ENCODE measurements around the gene CIAPIN1. TPM values are rescaled to one million over a fixed set of nuclear protein-coding genes. Genes with fewer than 3 reads are reported as not detected.

CIAPIN1 gene
- total RNA-seq, 4 donors from 2014 or later = 9.7 to 49.0 (median 26.7) TPM

DNA sequence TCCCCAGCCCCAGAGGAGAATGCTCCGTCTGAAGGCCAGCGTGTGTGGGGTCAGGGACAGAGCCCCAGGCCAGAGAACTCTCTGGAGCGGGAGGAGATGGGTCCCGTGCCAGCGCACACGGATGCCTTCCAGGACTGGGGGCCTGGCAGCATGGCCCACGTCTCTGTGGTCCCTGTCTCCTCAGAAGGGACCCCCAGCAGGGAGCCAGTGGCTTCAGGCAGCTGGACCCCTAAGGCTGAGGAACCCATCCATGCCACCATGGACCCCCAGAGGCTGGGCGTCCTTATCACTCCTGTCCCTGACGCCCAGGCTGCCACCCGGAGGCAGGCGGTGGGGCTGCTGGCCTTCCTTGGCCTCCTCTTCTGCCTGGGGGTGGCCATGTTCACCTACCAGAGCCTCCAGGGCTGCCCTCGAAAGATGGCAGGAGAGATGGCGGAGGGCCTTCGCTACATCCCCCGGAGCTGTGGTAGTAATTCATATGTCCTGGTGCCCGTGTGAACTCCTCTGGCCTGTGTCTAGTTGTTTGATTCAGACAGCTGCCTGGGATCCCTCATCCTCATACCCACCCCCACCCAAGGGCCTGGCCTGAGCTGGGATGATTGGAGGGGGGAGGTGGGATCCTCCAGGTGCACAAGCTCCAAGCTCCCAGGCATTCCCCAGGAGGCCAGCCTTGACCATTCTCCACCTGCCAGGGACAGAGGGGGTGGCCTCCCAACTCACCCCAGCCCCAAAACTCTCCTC is 64.5 kb downstream of the CIAPIN1 start:
- no peak for DNase-seq
- Histone ChIP-seq H3K9me3 (no peaks in the 10 kb centered on the region), H3K4me1 (no peaks in the 10 kb centered on the region), H3K4me3 (no peak overlapping the region), H3K36me3 (no peaks in the 10 kb centered on the region), H3K27ac (no peak overlapping the region), H3K27me3 (no peaks in the 10 kb centered on the region)
- intact Hi-C loops (cut with DNase I; ENCODE audit: low total_unique reads) = no loop called here
- no peak for TF ChIP-seq POLR2A (IDR thresholded peaks at IDR 0.05)
- TF ChIP-seq, protein P1, sequence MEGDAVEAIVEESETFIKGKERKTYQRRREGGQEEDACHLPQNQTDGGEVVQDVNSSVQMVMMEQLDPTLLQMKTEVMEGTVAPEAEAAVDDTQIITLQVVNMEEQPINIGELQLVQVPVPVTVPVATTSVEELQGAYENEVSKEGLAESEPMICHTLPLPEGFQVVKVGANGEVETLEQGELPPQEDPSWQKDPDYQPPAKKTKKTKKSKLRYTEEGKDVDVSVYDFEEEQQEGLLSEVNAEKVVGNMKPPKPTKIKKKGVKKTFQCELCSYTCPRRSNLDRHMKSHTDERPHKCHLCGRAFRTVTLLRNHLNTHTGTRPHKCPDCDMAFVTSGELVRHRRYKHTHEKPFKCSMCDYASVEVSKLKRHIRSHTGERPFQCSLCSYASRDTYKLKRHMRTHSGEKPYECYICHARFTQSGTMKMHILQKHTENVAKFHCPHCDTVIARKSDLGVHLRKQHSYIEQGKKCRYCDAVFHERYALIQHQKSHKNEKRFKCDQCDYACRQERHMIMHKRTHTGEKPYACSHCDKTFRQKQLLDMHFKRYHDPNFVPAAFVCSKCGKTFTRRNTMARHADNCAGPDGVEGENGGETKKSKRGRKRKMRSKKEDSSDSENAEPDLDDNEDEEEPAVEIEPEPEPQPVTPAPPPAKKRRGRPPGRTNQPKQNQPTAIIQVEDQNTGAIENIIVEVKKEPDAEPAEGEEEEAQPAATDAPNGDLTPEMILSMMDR (IDR thresholded peaks at IDR 0.05) = no peak

DNA sequence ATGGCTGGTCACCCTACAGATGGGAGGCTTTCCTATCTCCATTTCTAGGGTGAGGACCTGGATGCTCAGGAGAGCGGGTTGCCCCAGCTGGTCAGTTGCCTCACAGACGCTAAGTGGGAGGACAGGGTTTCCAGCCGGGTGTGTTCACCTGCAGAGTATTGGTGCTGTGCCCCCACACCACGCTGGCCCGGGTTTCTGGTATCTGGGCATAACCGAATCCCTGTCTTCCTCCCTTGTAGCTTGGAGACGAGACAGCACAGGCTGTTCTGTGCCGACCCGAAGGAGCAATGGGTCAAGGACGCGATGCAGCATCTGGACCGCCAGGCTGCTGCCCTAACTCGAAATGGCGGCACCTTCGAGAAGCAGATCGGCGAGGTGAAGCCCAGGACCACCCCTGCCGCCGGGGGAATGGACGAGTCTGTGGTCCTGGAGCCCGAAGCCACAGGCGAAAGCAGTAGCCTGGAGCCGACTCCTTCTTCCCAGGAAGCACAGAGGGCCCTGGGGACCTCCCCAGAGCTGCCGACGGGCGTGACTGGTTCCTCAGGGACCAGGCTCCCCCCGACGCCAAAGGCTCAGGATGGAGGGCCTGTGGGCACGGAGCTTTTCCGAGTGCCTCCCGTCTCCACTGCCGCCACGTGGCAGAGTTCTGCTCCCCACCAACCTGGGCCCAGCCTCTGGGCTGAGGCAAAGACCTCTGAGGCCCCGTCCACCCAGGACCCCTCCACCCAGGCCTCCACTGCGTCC is 65.2 kb downstream of the CIAPIN1 start:
- no peaks in the 10 kb centered on the region for H3K4me1 ChIP-seq
- H3K9me3 ChIP-seq = no peaks in the 10 kb centered on the region
- no peak for TF ChIP-seq POLR2A (IDR thresholded peaks at IDR 0.05)
- TF ChIP-seq, protein P1 (IDR thresholded peaks at IDR 0.05) = no peak
- no peak for DNase-seq
- H3K4me3 ChIP-seq = no peak overlapping the region
- intact Hi-C loops (cut with DNase I; ENCODE audit: low total_unique reads) = no loop called here
- no peaks in the 10 kb centered on the region for H3K27me3 ChIP-seq
- no peaks in the 10 kb centered on the region for H3K36me3 ChIP-seq
- no peak overlapping the region for H3K27ac ChIP-seq

DNA sequence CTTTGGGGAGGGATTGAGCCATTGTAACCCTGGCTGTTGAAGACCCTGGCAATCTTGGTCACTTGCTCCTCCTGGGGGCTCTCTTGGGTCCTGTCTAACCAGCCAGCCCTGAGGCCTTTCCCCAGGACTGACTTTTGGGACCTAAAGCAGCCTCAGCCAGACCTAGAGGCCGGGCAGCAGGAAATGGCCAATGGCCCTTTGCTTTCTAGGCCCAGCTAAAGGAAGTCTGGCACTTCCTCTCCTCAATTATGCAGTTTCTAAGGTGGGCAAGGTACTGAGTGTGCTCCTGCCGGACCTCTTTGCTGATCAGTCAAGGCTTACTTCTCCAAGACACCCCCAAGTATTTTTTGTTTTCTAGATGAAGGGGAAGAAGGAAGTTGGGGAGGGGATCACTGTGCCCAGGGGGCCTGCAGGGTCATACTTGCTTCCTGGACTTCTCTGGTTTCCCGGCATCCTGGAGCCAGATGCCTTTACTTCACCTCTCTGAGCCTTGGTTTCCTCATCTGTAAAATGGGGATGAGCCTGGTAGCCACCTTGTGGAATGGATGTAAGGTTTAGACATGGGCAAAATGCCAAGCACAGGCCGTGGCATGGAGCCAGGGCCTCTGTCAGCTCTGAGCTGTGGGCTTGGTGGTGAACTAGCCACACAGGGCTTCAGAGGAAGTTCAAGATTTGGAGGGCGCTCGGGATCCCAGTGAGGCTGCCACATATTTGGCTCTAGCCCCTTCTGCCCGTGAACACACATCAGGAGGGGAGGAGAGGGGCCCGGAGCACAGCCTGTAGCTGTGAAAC is 66.3 kb downstream of the CIAPIN1 start:
- no peak for DNase-seq
- H3K4me1 ChIP-seq = no peaks in the 10 kb centered on the region
- TF ChIP-seq POLR2A (IDR thresholded peaks at IDR 0.05) = no peak
- TF ChIP-seq, protein P1 (IDR thresholded peaks at IDR 0.05) = no peak
- intact Hi-C loops (cut with DNase I; ENCODE audit: low total_unique reads) = no loop called here
- H3K4me3 ChIP-seq = no peak overlapping the region
- no peaks in the 10 kb centered on the region for H3K9me3 ChIP-seq
- H3K27me3 ChIP-seq = no peaks in the 10 kb centered on the region
- peak overlapping the region in 1 of 2 donors; percentile 18 for H3K27ac ChIP-seq
- H3K36me3 ChIP-seq = no peaks in the 10 kb centered on the region

DNA sequence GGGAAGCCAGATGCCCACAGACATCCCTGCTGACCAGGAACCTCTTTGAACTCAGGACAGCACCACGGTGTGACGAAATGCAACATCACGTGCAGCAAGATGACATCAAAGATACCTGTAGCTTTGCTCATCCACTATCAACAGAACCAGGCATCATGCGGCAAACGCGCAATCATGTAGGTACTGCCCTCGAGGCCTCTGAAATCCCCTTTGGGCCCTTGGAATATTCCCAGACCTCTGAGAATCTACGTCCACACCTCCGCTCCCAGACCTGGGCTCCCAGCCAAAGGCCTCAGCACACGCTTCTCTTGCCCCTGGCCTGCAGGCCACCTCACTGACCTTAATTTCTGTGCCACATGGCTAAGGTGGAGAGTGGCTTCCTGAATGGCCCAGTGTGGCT is 67.6 kb downstream of the CIAPIN1 start:
- H3K9me3 ChIP-seq = no peaks in the 10 kb centered on the region
- intact Hi-C loops (cut with DNase I; ENCODE audit: low total_unique reads) = no loop called here
- H3K27me3 ChIP-seq = no peaks in the 10 kb centered on the region
- H3K4me3 ChIP-seq = no peak overlapping the region
- DNase-seq = no peak
- no peak overlapping the region for H3K27ac ChIP-seq
- no peaks in the 10 kb centered on the region for H3K4me1 ChIP-seq
- no peak for TF ChIP-seq POLR2A (IDR thresholded peaks at IDR 0.05)
- TF ChIP-seq, protein P1 (IDR thresholded peaks at IDR 0.05) = no peak
- H3K36me3 ChIP-seq = no peaks in the 10 kb centered on the region

Other genes with a start within 250 kb of the CIAPIN1 start
- 100 to 1,000 TPM in 1 of 4 donors, 10 to 100 TPM in 3; 40.9 to 110 (median 57.8) TPM for gene ARL2BP, start 202.1 kb downstream of the CIAPIN1 start, total RNA-seq
- gene PLLP, start 162.7 kb downstream of the CIAPIN1 start, total RNA-seq = 10 to 100 TPM in 1 of 4 donors, 1 to 10 TPM in 2, not detected in 1; 2.6 to 19.1 (median 6.2) TPM
- not detected for gene CCL22, start 88.6 kb downstream of the CIAPIN1 start, total RNA-seq
- gene CX3CL1, start 74.9 kb downstream of the CIAPIN1 start, total RNA-seq = 10 to 100 TPM in 2 of 4 donors, 1 to 10 TPM in 2; 1.0 to 31.2 (median 7.1) TPM
- not detected for gene CCL17, start 42.6 kb downstream of the CIAPIN1 start, total RNA-seq
- 10 to 100 TPM; 11.5 to 39.1 (median 23.6) TPM for gene COQ9, start 94 bp upstream of the CIAPIN1 start, total RNA-seq
- gene POLR2C, start 15.3 kb upstream of the CIAPIN1 start, total RNA-seq = 100 to 1,000 TPM in 2 of 4 donors, 10 to 100 TPM in 2; 64.3 to 460 (median 104) TPM
- 10 to 100 TPM in 3 of 4 donors, 1 to 10 TPM in 1; 1.8 to 31.6 (median 24.5) TPM for gene DOK4, start 39.1 kb upstream of the CIAPIN1 start, total RNA-seq
- 10 to 100 TPM in 3 of 4 donors, 1 to 10 TPM in 1; 8.7 to 23.6 (median 22.0) TPM for gene CCDC102A, start 89.2 kb upstream of the CIAPIN1 start, total RNA-seq
- 1 to 10 TPM in 1 of 4 donors, under 1 TPM in 2, not detected in 1; 0.14 to 1.5 (median 0.76) TPM for gene ADGRG5, start 95.3 kb upstream of the CIAPIN1 start, total RNA-seq
- gene ADGRG1, start 181.2 kb upstream of the CIAPIN1 start, total RNA-seq = 10 to 100 TPM in 1 of 4 donors, 1 to 10 TPM in 3; 6.5 to 87.0 (median 7.8) TPM
- 1 to 10 TPM in 3 of 4 donors, not detected in 1; 1.0 to 3.2 (median 2.5) TPM for gene ADGRG3, start 220.9 kb upstream of the CIAPIN1 start, total RNA-seq
- 1 to 10 TPM in 1 of 4 donors, under 1 TPM in 1, not detected in 2; 0.18 to 5.4 TPM for gene DRC7, start 247.4 kb upstream of the CIAPIN1 start, total RNA-seq

Data from uterus (tissue), 4 donors.